Measurements from ENCODE around the gene PNPLA6. TPM values are rescaled to one million over a fixed set of nuclear protein-coding genes. Genes with fewer than 3 reads are reported as not detected.

The PNPLA6 gene
- total RNA-seq, 6 experiments from 2014 or later, result 38.7 to 61.8 (median 46.5) TPM

DNA sequence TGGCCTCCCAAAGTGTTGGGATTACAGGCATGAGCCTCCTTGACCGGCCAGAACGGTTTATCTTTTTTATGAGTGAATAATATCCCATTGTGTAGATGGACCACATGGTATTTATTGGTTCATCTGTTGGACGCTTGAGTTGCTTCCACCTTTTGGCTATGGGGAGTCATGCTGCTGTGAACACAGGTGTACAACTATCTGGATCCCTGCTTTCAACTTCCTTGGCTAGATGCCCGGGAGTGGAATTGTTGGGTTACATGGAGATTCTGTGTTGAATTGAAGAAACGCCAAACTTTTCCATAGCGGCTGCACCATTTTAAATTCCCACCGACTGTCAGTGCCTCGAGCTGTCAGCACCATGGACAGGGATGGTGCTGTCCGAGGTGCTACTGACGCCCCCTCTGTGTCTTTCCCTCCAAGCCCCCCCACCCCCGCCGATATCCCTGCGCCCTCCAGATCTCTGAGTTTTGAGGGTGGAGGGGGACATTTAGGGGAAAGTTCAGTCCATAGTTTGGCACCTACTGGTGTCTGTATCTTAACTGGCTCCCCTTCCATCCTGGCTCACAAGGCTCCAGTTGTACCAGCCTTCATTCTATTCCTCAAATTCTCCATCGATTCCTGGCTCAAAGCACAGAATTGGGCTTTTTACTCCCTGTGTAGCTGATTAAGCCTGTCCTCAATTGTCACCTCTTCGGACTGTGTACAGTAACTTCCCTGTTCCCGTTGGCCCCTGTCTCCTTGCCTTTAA lies 27.3 kb downstream of the PNPLA6 start:
- Histone ChIP-seq H3K36me3 (peaks cover 0 to 20% (median 3%) of the 10 kb centered on the region in 4 donors), H3K9me3 (no peaks in the 10 kb centered on the region), H3K27ac (no peak overlapping the region), H3K4me3 (no peak overlapping the region), H3K27me3 (no peaks in the 10 kb centered on the region), H3K4me1 (no peaks in the 10 kb centered on the region)
- TF ChIP-seq CTCF (IDR thresholded peaks at IDR 0.05), result no peak
- TF ChIP-seq POLR2A (IDR thresholded peaks at IDR 0.05), result no peak
- no peak for DNase-seq
- 63% methylated on average over 13 of the region's 16 CpGs for WGBS (ENCODE audit: insufficient coverage, low coverage, low lambda C conversion rate, missing lambda C conversion rate)
- intact Hi-C loops (cut with DNase I), result no loop called here
- no peak for ATAC-seq

DNA sequence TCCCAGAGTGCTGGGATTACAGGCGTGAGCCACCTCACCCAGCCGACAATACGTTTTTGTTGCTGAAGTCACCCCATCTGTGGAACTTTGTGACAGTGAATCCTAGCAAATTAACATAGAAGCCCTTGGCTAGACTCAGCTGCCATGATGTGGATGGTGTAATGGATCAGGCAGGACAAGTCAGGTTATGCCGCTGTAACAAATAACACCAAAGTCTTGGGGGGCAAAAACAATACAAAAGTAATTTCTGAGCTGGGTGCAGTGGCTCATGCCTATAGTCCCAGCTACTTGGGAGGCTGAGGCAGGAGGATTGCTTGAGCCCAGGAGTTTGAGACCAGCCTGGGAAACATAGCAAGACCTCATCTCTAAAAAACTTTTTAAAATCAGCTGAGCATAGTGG lies 29.3 kb downstream of the PNPLA6 start:
- 91% methylated on average over 4 of the region's 4 CpGs for WGBS (ENCODE audit: insufficient coverage, low coverage, low lambda C conversion rate, missing lambda C conversion rate)
- intact Hi-C loops (cut with DNase I), result loop anchor here in 1 of 2 donors (5.0 kb wide), 2 partner anchors 112 to 232 kb away; partner anchors contain the start of gene MCEMP1
- TF ChIP-seq CTCF (IDR thresholded peaks at IDR 0.05), result no peak
- TF ChIP-seq POLR2A (IDR thresholded peaks at IDR 0.05), result no peak
- no peaks in the 10 kb centered on the region for H3K27me3 ChIP-seq
- no peak for ATAC-seq
- no peak overlapping the region for H3K27ac ChIP-seq
- peaks cover 0 to 4% (median 0%) of the 10 kb centered on the region in 4 donors for H3K36me3 ChIP-seq
- no peaks in the 10 kb centered on the region for H3K9me3 ChIP-seq
- no peaks in the 10 kb centered on the region for H3K4me1 ChIP-seq
- no peak overlapping the region for H3K4me3 ChIP-seq
- DNase-seq, result no peak

GRCh38 chr19:7565332-7565731 lies 29.8 kb downstream of the PNPLA6 start:
- H3K27ac ChIP-seq, result no peak overlapping the region
- DNase-seq (no peak), ATAC-seq (no peak)
- H3K9me3 ChIP-seq, result no peaks in the 10 kb centered on the region
- no peaks in the 10 kb centered on the region for H3K27me3 ChIP-seq
- no peak for TF ChIP-seq POLR2A (IDR thresholded peaks at IDR 0.05)
- TF ChIP-seq CTCF (IDR thresholded peaks at IDR 0.05), result no peak
- WGBS (ENCODE audit: insufficient coverage, low coverage, low lambda C conversion rate, missing lambda C conversion rate), result 83% methylated on average over 5 of the region's 5 CpGs
- intact Hi-C loops (cut with DNase I), result loop anchor here in 1 of 2 donors (5.0 kb wide), 2 partner anchors 112 to 232 kb away; partner anchors contain the start of gene MCEMP1
- no peak overlapping the region for H3K4me3 ChIP-seq
- peaks cover 0 to under 1% (median 0%) of the 10 kb centered on the region in 4 donors for H3K36me3 ChIP-seq
- no peaks in the 10 kb centered on the region for H3K4me1 ChIP-seq

DNA sequence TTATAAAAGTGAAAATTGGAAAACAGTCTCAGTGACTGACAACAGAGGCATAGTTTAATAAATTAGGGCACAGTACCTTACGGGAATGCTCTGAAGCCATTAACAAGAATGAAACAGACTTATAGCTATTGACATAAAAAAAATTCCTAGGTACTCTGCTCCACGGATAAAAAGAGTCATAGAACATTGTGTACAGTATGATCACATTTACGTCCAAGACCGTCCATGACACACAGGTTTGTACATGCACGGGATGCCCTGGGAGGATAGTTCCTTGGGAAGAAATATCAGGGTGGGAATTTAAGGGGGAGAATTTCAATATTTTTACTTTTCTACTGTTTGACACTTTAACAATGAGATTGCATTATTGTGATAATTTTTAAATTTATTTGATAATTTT lies 35.2 kb downstream of the PNPLA6 start:
- no peaks in the 10 kb centered on the region for H3K36me3 ChIP-seq
- DNase-seq (no peak), ATAC-seq (no peak)
- H3K27ac ChIP-seq, result no peak overlapping the region
- 74% methylated on average over 5 of the region's 5 CpGs for WGBS (ENCODE audit: insufficient coverage, low coverage, low lambda C conversion rate, missing lambda C conversion rate)
- H3K27me3 ChIP-seq, result no peaks in the 10 kb centered on the region
- intact Hi-C loops (cut with DNase I), result loop anchor here in 1 of 2 donors (5.0 to 10.0 kb wide), 2 partner anchors 107 to 234 kb away; partner anchors contain the start of gene MCEMP1
- no peaks in the 10 kb centered on the region for H3K9me3 ChIP-seq
- H3K4me3 ChIP-seq, result no peak overlapping the region
- H3K4me1 ChIP-seq, result no peaks in the 10 kb centered on the region
- TF ChIP-seq CTCF (IDR thresholded peaks at IDR 0.05) (no peak), POLR2A (IDR thresholded peaks at IDR 0.05) (no peak)

Measured in right lobe of liver (tissue), 6 donors.